GM19397 (cell line): ENCODE measurements around the gene ANKRD11.
"Not testable (repeated sequence)": the region's sequence is repeated elsewhere in the genome, so short reads cannot be mapped to it uniquely, and the experiment has no call there.

ENCODE experiments used
- ATAC-seq: cut with Tn5 transposase; IDR thresholded peaks from one replicate; pipeline ENCODE4 v1.9.1; 2021; ENCODE audit warnings: mild to moderate bottlenecking, moderate library complexity; ENCODE audit not compliant: unreplicated experiment

ANKRD11 gene

GRCh38 chr16:89306457-89307420 lies 183.6 kb downstream of the ANKRD11 start:
- ATAC-seq, result not testable (repeated sequence)

- no peak for ATAC-seq
Measured at GRCh38 chr16:89304941-89305705, 185.2 kb downstream of the ANKRD11 start.

- no peak for ATAC-seq
Measured at GRCh38 chr16:89304181-89304851, 186.0 kb downstream of the ANKRD11 start.

DNA sequence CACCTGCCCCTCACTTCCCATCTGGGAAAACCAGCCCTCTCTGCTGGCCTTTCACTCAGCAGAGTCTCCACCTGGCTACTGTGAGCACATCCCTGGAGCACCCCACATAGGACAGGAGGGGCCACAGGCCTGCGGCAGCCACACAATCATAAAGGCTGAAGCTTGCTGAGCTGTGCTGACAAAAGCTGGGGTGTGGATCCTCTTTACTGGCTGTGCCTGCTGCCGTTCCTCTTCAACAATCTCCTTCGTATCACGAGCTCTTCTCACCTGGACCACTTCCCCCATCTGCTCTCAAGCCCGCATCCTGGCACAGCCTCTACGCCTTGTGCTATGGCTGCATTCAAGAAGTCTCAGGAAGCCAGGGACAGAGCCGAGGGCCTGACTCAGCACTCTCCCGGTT lies 186.7 kb downstream of the ANKRD11 start:
- no peak for ATAC-seq

DNA sequence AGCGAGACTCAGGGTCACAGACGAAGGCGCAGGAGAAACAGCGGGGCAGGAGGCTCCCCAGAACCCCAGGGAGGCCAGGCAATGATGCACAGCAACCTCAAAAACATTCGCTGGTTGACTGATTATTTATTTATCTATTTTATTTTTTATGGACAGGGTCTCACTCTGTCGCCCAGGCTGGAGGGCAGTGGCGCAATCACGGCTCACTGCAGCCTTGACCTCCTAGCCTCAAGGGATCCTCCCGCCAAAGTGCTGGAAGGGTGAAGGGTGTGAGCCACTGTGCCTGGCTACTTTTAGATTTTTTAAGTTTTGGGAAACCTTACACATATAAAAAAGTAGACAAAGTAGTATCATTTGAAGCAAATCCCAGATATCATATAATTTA lies 189.4 kb downstream of the ANKRD11 start:
- no peak for ATAC-seq

- ATAC-seq, result no peak
Measured at GRCh38 chr16:89300311-89300975, 189.9 kb downstream of the ANKRD11 start.

GRCh38 chr16:89299357-89300111 lies 190.8 kb downstream of the ANKRD11 start:
- not testable (repeated sequence) for ATAC-seq

- ATAC-seq, result no peak
Measured at GRCh38 chr16:89298623-89299225, 191.6 kb downstream of the ANKRD11 start.

DNA sequence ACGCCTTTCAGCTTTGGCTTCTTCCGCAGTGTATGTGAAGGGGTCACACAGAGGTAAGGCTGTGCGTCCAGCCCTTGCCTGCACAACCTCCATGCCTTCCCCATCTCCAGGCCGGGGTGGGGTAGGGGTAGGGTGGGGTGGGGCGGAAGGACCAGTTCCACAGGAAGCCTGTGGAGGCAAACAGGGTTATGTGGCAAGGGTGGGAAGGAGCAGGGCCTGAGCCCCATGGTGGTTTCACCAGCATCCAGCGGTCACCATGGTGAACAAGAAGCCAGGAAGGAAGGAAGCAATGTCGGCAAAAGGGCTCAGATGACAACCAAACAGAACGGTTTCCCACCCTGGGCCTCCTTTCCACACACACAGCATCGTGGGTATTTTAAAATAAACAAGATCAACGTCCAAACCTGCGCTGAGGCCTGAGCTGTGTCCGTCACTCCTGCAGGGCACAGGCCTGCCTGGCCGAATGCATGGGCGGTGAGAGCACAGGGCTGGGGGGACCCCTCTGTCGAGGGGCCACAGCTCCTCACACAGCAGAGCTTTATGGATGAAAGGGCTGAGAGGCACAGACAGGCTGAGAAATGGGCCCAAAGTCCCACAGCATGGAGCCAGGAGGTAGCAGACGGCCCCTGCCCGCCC lies 192.3 kb downstream of the ANKRD11 start:
- no peak for ATAC-seq

- ATAC-seq, result no peak
Measured at GRCh38 chr16:89297156-89297874, 193.0 kb downstream of the ANKRD11 start.

DNA sequence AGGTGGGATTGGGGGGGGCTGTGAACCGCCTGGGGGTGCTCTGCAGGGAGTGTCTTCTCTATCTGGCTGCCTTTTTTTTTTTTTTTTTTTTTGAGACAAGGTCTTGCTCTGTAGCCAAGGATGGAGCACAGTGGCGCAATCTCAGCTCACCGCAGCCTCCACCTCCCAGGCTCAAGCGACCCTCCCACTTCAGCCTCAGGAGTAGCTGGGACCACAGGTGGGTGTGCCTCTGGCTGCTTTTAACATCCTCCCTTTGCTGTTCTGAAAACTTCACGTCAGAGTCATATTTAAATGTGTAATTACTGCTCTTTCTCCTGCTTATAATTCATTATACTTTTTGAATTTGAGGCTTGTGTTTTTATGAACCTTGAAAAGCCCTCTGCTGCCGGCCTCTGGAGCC lies 194.4 kb downstream of the ANKRD11 start:
- no peak for ATAC-seq

- ATAC-seq, result no peak
Measured at GRCh38 chr16:89295071-89295900, 195.1 kb downstream of the ANKRD11 start.

- ATAC-seq, result no peak
Measured at GRCh38 chr16:89294486-89294885, 195.9 kb downstream of the ANKRD11 start.

- no peak for ATAC-seq
Measured at GRCh38 chr16:89293276-89294143, 196.9 kb downstream of the ANKRD11 start.

GRCh38 chr16:89292443-89293078 lies 197.8 kb downstream of the ANKRD11 start:
- ATAC-seq, result no peak

- no peak for ATAC-seq
Measured at GRCh38 chr16:89291776-89292175, 198.6 kb downstream of the ANKRD11 start.
